CD4-positive, alpha-beta T cell treated with Interleukin-2 at 100 ng/mL for 4 hours (primary cell): ENCODE measurements around the gene MAN1A2.

Source experiments
- DNase-seq: peaks from one replicate; pipeline ENCODE4 v3.0.0-alpha.2; 2020; ENCODE audit warnings: low spot score

The MAN1A2 gene

DNA sequence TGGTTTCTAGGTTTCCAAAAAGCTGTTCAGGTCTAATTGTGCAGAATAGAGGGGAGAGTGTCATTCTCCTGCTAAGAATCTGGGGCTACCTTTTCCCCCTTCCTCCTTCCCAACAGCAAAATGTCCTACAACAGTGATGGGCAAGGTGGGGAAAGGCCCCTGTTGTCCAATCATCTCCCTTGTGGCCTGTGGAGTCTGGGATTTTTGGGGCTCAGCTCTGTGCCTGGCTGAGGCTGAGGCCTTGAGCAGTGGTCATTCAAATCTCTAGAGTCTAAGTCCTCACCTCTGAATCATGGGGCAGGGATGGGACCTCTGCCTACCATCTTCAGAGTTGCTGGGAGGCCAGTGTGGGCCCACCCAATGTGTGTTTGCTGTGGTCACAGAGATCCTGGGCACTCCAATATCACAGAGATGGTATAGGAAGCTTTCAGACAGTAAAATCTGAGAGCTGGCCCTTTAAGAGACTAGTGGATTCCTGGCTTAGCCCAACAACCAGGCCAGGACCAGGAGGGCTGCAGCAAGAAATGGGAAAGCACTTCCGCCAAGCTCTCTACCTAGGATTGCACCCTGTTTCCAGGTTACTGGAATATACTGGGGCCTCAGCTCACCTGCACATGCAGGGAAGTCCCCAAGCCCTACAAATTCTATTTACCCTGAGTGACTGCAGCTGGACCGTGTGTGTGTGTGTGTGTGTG lies 210.1 kb downstream of the MAN1A2 start:
- no peak for DNase-seq

DNA sequence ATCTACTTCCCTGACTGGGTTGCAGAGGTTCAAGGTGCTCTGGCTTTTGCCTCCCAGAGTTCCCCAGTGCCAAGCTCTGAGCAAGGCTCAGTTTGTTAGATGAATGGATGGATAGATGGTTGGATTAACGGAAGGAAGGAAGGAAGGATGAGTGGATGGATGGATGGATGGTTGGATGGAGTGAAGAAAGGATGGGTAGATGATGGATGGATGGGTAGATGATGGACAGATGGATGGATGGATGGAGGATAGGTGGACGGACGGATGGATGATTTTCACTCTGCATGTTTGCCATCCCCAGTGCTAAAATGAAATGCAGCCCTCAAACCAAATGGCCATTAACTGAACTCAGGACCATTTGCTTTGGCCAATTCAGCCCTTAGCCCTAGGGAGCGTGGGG lies 211.2 kb downstream of the MAN1A2 start:
- no peak for DNase-seq
